ENCODE measurements around the gene BRD3.

BRD3 gene

DNA sequence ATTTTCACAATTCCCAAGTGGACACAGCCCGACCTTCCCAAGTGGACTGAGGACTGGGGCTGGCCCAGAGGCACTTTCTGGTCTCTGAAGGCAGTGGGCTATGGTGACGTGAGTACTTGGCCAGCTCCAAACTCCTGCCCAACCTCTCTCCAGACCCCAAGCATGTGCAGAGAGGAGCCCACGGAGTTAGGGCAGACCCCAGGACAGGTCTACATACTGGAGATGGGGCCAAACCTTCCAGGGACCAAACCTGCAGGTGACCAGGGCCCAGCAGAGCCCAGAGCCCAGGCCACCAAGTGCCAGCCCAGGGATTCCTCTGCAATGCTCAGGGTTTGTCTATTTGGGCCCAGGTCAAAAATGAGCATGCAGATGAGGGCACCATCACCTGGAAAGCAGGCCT is 15.3 kb downstream of the BRD3 start:
- H3K27ac Mint-ChIP-seq, result no peak overlapping the region
- H3K4me3 Mint-ChIP-seq, result no peak overlapping the region
- H3K9me3 Mint-ChIP-seq, result no peaks in the 10 kb centered on the region
- H3K36me3 Mint-ChIP-seq (ENCODE audit: low read depth), result peaks cover 11% of the 10 kb centered on the region
- peaks cover 10% of the 10 kb centered on the region for H3K4me1 Mint-ChIP-seq (ENCODE audit: low read depth)
- no peaks in the 10 kb centered on the region for H3K27me3 Mint-ChIP-seq

DNA sequence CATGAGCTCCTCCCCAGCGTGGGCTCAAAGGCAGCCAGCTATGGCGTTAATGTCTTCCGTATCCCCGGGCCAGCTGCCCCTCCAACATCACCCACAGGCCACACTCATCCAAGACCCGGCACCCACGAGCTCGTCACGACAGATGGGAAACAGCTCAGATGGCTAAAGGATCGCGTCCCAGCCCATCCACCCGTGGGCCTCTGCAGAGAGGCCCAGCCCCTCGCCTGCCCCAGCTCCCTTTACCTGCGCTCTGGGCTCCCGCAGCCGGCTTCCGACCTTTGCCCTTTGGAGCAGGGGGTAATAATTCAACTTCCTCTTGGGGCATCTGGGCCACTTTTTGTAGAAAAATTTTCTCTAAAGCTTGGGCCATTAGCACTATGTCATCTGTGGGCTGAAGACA is 16.5 kb downstream of the BRD3 start:
- peaks cover 12% of the 10 kb centered on the region for H3K36me3 Mint-ChIP-seq (ENCODE audit: low read depth)
- no peak overlapping the region for H3K4me3 Mint-ChIP-seq
- H3K4me1 Mint-ChIP-seq (ENCODE audit: low read depth), result peaks cover 3% of the 10 kb centered on the region
- no peaks in the 10 kb centered on the region for H3K9me3 Mint-ChIP-seq
- H3K27ac Mint-ChIP-seq, result no peak overlapping the region
- no peaks in the 10 kb centered on the region for H3K27me3 Mint-ChIP-seq

DNA sequence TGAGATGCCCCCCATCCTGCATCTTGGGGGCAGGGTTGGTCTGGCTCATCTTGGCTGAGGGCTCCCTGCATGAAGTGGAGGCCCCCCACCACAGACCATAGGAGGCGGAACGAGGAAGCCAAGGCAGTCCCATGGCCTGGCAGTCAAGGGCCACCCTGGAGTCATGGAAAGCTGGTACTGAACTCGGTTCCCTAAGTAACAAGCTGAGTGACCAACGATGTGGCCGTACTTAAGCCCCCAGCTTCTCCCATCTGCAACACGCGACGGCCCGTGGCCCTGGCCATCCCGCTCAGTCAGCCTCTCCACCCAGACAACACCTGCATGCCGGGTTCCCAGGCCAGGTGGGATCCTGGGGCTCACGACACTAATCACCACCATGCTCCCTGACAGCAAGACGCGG is 17.1 kb downstream of the BRD3 start:
- Mint-ChIP-seq H3K4me3 (no peak overlapping the region), H3K27ac (no peak overlapping the region), H3K4me1 (ENCODE audit: low read depth) (no peaks in the 10 kb centered on the region), H3K9me3 (no peaks in the 10 kb centered on the region), H3K36me3 (ENCODE audit: low read depth) (peaks cover 12% of the 10 kb centered on the region), H3K27me3 (no peaks in the 10 kb centered on the region)

DNA sequence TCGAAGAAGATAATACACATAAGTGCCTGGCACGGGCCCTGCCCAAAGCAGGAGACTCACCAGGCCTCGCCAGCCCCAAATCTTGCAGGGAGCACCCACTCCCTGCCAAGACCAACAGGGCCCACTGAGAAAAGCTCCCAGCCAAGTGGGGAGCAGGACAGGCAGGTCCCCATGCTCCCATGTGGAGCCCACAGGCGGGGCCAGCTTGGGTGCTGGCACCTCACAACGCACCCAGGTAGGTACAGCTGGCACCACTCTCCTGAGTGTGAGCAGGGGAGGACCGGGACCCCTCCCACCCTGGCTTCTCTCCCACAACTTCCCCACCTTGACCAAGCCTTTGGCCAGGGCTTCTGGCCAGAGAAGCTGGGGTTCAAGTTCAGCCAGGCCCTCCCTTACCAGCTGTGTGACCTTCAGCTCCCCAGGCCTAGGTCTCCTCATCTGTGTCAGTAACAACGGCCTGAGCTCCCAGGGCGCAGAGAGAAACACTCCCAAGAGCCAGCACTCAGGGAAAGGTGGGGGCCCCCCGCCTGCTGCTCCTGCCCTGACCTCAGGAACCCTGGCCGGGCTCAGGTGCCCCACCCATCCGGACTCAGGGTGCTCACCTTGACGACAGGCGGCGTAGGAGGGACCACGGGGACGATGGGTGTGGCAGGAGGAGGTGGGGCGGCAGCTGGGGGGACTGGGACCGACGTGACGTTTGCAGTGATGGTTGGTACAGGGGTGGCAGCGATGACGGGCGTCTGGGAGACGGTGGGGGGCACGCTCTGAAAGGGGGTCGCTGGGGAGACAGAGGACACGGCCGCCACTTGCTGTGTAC is 17.8 kb downstream of the BRD3 start:
- Mint-ChIP-seq H3K36me3 (ENCODE audit: low read depth) (peaks cover 12% of the 10 kb centered on the region), H3K4me3 (no peak overlapping the region), H3K9me3 (no peaks in the 10 kb centered on the region), H3K27ac (no peak overlapping the region), H3K27me3 (no peaks in the 10 kb centered on the region), H3K4me1 (ENCODE audit: low read depth) (no peaks in the 10 kb centered on the region)

DNA sequence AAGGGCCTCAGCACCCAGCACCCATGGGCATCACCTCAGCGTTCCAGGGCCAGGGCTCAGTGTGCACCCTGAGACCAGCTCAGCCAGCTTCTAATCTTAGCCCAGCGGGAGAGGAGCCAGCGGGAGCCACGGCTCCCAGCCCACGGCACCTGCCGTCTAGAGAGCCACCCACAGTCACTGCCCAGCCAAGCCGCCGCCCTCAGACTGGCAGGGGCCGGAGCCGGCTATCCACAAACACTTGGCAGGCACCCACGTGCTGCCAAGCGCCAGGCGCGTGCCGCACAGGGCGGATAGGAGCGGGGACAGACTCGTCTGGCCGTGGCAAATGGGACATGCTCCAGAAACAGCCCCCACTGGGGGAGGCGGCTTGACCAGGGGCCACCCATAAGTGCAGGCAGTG is 18.6 kb downstream of the BRD3 start:
- no peaks in the 10 kb centered on the region for H3K27me3 Mint-ChIP-seq
- no peaks in the 10 kb centered on the region for H3K4me1 Mint-ChIP-seq (ENCODE audit: low read depth)
- H3K36me3 Mint-ChIP-seq (ENCODE audit: low read depth), result peaks cover 12% of the 10 kb centered on the region
- H3K9me3 Mint-ChIP-seq, result no peaks in the 10 kb centered on the region
- H3K27ac Mint-ChIP-seq, result no peak overlapping the region
- H3K4me3 Mint-ChIP-seq, result no peak overlapping the region

DNA sequence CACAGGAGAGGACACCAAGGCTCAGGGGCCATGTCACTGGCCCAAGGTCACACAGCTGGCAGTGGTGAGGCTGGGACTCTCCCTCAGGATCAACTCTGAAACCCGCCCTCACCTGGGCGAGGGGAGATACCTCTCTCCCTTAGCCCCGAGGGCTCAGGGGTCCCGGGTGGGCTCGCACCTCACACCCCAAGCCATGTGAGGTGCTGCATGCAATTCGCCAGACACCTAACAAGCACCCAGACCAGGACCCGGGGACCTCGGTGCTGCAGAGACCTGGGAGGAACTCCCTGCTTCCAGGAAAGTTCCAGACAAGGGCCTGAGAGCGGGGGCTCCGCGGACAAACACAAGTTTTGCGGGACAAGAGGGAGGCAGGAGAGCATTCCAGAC is 19.3 kb downstream of the BRD3 start:
- no peak overlapping the region for H3K27ac Mint-ChIP-seq
- no peaks in the 10 kb centered on the region for H3K4me1 Mint-ChIP-seq (ENCODE audit: low read depth)
- peaks cover 16% of the 10 kb centered on the region for H3K36me3 Mint-ChIP-seq (ENCODE audit: low read depth)
- no peak overlapping the region for H3K4me3 Mint-ChIP-seq
- H3K9me3 Mint-ChIP-seq, result no peaks in the 10 kb centered on the region
- H3K27me3 Mint-ChIP-seq, result no peaks in the 10 kb centered on the region

DNA sequence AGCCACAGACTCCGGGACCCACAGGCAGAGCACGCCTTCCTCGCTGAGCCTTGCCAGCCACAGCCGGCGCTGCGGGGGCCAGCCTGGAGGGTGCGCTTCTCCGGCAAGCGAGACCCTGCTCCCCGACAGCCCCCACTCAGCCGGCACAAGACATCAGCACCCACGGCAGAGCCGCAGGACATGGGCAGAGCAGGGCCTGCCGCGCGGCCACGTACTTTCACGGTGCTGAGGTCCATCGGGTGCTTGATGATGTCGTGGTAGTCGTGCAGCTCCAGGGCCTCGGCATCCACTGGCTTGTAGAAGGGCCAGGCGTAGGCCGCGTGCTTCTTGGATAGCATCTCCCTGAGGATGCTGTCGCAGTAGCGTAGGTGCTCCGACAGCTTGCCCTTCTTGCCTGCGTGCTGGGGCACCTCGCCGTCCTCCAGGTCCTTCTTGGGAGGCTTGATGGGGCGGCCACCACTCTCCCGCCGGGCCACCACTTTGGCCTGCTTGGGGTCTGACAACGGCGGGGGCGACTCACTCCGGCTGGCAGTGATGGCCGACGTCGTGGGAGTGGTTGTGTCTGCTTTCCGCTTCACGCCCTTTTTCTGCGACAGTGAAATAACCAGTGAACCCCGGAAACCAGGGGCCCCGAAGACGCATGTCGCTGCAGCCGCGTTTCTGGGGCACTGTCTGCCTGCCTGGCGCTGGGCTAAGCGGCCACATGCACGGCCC is 19.8 kb downstream of the BRD3 start:
- Mint-ChIP-seq H3K36me3 (ENCODE audit: low read depth) (peaks cover 20% of the 10 kb centered on the region), H3K9me3 (no peaks in the 10 kb centered on the region), H3K4me3 (no peak overlapping the region), H3K27ac (no peak overlapping the region), H3K27me3 (no peaks in the 10 kb centered on the region), H3K4me1 (ENCODE audit: low read depth) (no peaks in the 10 kb centered on the region)

DNA sequence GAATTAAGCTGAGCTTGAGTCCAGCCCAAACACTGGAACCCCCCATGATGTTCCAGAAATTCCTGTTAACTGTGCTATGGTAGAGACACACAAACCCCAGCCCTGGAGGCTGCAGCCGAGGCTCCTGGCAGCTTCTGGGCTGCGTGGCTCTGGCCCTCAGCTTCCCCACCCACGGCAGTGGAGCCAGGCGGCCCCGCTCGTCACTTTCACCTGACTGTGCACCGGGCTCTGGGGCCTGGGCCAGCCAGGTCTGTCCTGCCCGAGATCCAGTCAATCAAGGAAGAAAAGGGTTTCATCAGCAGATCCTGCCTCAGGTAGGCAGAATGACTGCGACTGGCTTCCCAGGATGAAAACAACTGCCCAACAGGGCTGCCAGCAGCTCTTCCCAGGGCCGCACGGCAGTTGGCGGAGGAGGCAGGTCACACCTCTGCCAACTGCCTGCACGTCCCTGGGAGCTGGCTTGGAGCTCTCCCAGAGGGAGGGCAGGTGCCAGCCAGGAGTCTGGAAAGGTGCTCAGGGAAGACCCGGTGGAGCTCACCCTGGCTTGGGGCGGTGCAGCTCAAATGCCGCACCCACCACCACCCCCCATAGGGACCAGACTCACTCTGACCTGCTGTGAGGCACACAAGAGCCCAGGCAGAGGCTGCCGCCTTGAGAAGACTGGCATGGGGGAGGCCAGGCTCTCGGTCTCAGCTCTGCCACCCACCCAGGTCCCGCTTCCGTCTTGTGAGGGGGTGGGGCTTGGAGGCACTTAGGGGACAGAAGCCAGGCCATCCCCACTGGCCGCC is 20.7 kb downstream of the BRD3 start:
- Mint-ChIP-seq H3K9me3 (no peaks in the 10 kb centered on the region), H3K4me3 (no peak overlapping the region), H3K36me3 (ENCODE audit: low read depth) (peaks cover 20% of the 10 kb centered on the region), H3K27ac (no peak overlapping the region), H3K27me3 (no peaks in the 10 kb centered on the region), H3K4me1 (ENCODE audit: low read depth) (no peaks in the 10 kb centered on the region)

DNA sequence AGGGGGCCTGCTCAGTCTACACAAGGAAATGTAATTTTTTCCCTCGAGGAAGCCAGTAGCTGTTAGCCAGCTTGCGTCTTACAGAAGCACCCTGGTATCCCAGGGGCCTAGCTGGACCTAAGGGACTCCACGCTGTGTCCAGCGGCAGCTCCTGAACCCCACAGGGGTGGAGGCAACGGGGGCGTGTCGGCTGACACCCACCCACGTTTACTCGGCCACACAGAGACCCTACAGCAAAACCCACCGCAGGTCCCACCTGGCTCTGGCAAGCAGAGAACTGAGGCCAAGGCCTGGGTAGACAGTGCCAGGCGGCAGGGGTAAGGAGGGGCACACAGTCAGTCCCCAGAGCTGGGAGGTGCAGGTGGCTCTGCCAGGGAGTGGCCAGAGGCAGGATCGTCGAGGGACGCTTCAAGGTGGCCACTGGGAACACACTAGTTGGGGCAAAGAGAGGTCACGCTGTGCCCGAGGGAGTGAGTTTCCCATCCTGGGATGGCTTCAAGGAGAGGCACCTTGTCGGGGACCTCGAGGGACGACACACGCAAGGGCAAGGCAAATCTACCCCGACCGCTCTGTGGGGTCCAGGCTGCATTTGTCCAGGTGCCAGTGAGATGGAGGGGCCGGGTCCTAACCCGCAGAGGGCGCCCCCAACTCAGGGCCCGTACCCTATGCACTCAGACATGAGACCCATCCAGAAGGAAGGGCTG is 21.8 kb downstream of the BRD3 start:
- Mint-ChIP-seq H3K9me3 (no peaks in the 10 kb centered on the region), H3K27ac (no peak overlapping the region), H3K27me3 (no peaks in the 10 kb centered on the region), H3K4me1 (ENCODE audit: low read depth) (no peaks in the 10 kb centered on the region), H3K4me3 (no peak overlapping the region), H3K36me3 (ENCODE audit: low read depth) (peaks cover 13% of the 10 kb centered on the region)

DNA sequence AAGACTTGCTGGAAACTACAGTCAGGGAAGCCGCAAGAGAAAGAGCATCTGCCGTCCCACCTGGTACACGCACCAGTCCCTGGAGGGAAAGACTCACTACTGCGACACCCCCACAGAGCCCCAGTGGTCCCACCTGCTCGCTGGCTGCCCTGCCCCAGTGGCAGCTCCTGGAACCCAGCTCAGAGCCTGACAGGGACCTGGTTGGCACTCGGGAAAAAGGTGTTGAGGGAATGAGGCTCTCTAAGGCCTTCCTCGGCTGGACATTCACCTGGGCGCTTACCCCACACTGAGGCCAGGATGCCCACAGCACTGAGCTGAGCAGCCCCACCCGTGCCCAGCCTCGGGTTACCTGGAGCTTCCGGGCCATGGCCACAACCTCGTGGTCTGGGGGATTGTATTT is 22.9 kb downstream of the BRD3 start:
- Mint-ChIP-seq H3K27ac (no peak overlapping the region), H3K4me1 (ENCODE audit: low read depth) (no peaks in the 10 kb centered on the region), H3K27me3 (no peaks in the 10 kb centered on the region), H3K36me3 (ENCODE audit: low read depth) (peaks cover 21% of the 10 kb centered on the region), H3K4me3 (no peak overlapping the region), H3K9me3 (no peaks in the 10 kb centered on the region)

DNA sequence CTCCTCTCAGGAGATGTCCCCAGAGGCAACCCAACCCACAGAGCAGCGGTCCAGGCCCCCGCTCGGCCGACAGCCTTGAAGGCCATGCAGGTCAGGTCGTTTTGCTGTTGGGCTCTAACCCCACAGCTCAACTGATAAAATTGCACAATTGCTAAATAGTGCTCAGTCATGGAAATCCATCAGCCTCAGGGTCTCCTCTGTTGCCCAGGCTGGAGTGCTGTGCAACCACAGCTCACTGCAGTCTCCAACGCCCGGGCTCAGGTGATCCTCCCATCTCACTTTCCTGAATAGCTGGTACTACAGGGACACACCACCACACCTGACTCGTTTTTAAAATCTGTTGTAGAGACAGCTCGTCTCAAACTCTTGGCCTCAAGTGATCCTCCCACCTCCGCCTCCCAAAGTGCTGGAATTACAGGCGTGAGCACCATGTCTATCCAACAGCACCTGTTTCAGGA is 24.3 kb downstream of the BRD3 start:
- no peaks in the 10 kb centered on the region for H3K27me3 Mint-ChIP-seq
- no peaks in the 10 kb centered on the region for H3K4me1 Mint-ChIP-seq (ENCODE audit: low read depth)
- H3K4me3 Mint-ChIP-seq, result no peak overlapping the region
- no peak overlapping the region for H3K27ac Mint-ChIP-seq
- H3K36me3 Mint-ChIP-seq (ENCODE audit: low read depth), result peaks cover 35% of the 10 kb centered on the region
- no peaks in the 10 kb centered on the region for H3K9me3 Mint-ChIP-seq

DNA sequence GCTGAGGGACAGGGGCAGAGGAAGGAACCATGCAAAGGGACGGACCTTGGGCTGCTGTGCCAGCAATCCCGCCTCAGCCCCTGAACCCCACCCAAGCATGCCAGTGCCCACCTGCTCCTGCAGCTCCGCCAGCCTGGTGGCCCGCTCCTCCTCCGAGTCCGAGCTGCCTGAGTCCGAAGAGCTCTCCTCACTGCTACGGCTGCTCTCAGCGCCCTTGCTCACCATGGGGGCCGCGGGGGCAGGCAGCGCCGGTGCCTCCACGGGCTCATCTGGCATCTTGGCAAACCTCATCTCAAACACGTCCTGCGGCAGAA is 26.2 kb downstream of the BRD3 start:
- Mint-ChIP-seq H3K9me3 (no peaks in the 10 kb centered on the region), H3K36me3 (ENCODE audit: low read depth) (peaks cover 42% of the 10 kb centered on the region), H3K27ac (no peak overlapping the region), H3K27me3 (no peaks in the 10 kb centered on the region), H3K4me1 (ENCODE audit: low read depth) (no peaks in the 10 kb centered on the region), H3K4me3 (no peak overlapping the region)

DNA sequence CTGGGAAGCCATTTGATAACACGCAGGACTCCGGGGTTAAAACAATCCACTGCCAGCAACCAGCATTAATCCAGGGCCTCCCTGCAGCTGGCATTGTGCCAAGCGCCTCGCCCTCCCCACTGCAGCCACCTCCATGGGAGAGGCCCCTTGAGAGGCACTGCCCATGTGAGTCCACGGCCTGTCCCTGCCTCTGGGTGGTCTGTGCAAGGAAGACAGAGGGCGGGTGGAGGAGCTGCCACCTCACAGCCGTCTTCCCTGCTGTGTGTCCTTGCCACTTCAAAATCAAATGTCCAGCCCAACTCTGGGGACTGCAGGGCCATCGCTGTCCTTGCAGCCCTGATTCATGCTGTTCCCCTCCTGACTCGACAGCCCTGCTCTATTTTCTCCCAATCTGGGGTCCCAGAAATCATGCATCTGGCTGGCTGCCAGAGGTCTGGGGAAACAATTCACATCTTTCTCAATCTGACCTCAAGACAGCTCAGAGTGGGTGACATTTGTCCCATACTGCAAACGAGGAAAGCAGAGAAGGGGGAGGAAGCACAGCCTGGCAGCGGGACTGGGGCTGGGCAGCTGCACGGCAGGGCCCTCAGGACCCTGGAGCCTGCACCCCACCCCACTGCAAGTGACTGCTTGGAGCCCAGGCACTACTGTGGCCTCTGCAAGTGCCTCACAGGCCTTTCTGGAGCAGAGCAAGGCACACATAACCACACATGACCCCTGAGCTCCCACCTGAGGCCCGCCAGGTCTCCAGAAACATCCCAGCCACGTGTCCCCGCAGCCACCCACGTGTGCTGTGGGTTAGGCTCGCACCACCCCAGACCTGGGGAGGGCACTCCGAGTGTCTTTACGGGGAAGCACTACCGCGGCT is 26.8 kb downstream of the BRD3 start:
- no peak overlapping the region for H3K27ac Mint-ChIP-seq
- H3K9me3 Mint-ChIP-seq, result no peaks in the 10 kb centered on the region
- no peaks in the 10 kb centered on the region for H3K4me1 Mint-ChIP-seq (ENCODE audit: low read depth)
- no peak overlapping the region for H3K4me3 Mint-ChIP-seq
- H3K27me3 Mint-ChIP-seq, result no peaks in the 10 kb centered on the region
- H3K36me3 Mint-ChIP-seq (ENCODE audit: low read depth), result peaks cover 48% of the 10 kb centered on the region

DNA sequence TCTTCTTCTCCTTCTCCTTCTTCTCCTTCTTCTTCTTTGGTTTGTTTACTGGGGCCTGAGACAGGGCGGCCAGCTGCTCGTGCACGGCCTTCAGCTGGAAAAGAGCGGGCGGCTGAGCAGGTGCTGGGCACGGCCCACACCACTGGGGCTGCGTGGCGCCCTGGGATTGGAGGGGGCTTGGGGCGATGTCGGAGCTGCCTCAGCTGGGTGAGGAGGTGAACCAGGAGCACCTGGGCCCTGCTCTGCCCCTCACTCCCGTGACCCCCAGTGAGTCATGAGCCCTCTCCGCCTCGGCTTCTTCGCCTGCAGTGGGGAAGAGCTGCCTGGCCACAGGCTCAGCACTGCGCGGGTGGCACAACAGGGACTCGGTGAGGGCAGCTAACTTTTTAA is 27.7 kb downstream of the BRD3 start:
- Mint-ChIP-seq H3K9me3 (no peaks in the 10 kb centered on the region), H3K4me3 (no peak overlapping the region), H3K4me1 (ENCODE audit: low read depth) (no peaks in the 10 kb centered on the region), H3K27ac (no peak overlapping the region), H3K27me3 (no peaks in the 10 kb centered on the region), H3K36me3 (ENCODE audit: low read depth) (peaks cover 53% of the 10 kb centered on the region)
